Activated gamma-delta T cell (primary cell): Measurements from ENCODE around the gene MAP1B.

Experiments used
- DNase-seq: peaks from one replicate; lab custom pipeline; 2025; lab: John Stamatoyannopoulos, UW

MAP1B gene

DNA sequence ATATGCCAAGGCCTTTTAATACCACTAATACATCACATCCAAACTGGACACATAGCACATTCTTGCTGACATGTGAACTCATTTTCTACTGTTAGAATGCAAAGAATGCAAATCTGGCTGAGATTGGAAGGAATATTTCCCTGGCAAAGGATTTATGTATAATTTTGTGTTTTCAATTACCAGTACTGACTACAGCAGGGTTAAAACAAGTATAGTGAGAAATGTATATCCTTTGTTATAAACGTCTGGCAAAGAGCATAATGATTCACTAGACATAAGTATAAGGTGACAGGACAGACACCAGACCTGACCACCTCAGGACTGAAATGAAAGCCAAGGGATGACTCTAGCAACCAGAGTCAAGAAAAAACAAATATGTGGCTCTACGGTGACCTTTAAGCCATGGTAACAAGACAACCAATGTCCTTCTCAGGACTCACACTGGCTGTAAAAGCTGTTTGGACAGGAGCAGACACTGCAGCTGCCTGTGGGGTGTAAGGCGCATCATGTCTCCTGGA, 117.7 kb downstream of the MAP1B start:
- DNase-seq, result no peak

DNA sequence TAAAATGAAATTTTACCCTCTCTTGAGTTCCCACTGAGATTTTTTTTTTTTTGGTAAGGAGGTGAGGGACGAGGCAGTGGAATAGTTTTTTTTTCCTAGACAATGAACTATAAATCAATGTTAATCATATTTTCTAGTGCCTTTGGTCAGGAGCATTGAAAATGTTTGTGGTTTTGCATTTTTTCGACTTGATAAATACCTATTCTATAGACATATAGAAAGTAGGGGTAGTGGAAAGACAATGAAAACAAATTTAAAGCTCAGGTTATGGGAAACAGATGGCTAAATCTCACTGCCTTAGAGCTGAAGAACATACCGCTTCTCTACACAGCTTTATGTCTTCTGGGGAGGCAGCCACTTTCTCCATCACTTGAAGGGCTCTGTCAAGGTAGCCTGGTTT, 118.5 kb downstream of the MAP1B start:
- no peak for DNase-seq

DNA sequence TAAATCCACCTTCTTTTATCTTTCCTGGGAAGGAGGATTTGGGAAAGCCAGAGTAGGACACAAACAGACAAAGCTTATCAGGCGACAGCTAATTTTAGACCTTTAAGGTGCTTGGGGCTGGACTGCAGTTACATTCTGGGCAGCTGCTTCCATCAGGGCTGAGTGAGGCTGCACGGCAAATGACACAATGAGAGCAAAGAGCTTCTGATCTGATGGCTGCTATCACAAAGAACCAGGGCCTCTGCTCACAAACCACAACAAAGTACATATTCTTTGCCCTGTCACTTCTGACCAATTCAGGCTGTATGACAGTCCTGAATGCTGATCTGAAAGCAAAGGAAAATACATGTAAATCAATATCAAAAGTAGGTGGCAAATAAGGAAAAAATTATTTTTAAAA, 119.7 kb downstream of the MAP1B start:
- DNase-seq, result no peak

DNA sequence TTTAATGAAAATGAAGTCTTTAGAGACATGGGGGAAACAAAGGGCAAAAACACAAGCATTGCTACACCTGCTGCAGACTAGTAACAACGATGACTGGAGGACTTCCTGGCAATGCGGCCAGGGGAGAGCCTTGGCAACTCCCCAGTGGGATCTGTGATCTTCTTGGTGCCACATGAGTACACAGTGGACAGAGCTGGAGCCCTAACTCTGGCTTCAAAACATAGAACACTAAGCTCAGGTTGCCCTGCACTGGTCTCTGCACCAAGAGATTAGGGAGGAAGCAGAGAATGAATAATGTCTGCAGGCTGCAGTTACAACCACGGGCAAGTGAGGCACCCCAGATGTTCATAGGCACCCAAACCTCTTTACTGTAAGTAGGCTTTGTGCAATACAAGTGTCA, 121.7 kb downstream of the MAP1B start:
- DNase-seq, result no peak

DNA sequence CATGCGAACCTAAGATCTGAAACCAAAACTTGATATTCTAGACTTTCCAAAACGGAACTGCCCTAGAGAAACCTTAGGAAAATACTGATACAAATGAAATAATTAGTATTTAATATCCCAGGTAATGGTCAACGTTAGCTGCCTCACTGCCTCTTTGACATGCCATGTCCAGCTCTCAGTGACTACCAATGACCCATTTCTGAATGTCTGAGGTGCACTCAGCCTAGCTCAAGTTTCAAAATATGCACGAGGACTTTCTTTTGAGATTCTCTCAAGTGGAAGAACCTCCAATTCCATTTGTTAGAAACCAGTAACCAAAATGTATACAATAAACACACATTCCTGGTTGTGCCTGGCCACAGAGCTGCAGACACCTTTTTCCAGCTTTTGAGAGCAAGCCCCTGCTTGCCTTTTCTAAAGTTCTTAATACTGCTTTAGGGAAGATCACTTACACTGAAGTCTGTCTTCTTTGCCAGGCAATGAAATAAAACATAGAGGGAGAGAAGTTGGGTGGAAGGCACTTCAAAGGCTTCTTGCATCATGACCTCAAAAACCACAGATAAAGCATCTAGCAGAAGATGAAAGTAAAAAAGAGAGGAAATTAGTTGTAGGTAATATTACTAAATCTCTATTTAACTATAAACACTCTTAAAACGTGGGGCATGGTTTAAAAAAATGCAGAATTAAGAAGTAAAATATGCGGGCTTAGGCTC, 124.9 kb downstream of the MAP1B start:
- DNase-seq, result no peak

DNA sequence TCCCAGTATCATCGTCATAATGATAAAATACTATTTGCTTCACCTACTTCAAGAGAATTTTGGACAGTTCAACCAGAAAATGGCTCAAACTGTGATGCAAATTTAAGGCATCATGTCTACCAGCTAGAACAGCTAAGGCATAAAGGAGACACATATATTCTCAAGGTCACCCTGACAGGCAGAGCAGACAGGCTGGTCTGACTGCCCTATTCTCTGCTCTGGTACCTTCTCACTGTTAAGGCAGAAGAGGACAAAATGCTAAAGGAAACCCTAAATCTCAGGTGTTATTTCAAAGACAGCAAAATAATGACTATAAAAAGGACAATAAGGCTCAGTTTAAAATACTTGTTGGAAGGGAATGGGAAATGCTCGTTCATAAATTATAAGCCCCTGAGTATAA, 125.6 kb downstream of the MAP1B start:
- no peak for DNase-seq

- DNase-seq, result no peak
Measured at GRCh38 chr5:72233835-72234234, 126.6 kb downstream of the MAP1B start.

- DNase-seq, result no peak
Measured at GRCh38 chr5:72234265-72234700, 127.0 kb downstream of the MAP1B start.

GRCh38 chr5:72234868-72235267, 127.6 kb downstream of the MAP1B start:
- DNase-seq, result no peak

GRCh38 chr5:72235725-72236124, 128.4 kb downstream of the MAP1B start:
- no peak for DNase-seq

DNA sequence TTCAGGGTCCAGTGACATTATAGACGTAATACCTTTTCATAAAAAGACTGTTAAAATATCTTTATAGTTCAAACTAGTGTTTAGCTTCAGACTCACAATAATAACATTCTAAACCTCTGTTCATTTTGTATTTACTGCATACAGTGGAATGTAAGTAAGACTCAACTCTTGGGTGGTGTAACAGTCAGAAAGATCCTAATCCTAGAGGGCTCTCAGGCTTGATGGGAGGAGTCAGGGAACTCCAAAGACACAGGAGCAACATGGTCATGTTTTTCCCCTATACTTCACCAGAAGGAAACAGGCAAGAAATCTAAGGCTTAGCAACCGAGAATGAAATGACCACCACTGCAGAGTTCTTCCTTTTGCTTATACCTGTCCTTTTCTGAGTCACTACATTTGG, 130.1 kb downstream of the MAP1B start:
- no peak for DNase-seq

DNA sequence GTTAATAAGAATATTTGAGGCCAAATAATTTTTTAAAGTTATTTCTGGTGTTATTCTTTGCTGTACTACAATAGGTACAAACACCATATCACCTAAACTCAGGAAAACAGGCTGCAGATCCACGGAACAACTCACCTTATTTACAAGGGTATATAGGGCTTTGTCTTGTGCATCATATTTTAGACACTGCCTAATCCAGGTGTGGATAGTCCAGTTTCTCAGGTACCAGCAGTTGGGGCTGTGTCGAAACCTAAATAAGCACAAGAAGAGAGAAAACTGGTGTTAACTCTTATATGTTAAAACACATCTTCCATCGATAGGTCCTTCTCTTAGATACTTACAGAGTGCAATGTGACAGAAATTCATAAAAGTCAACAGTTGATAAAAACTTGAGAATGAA, 130.6 kb downstream of the MAP1B start:
- DNase-seq, result no peak

DNA sequence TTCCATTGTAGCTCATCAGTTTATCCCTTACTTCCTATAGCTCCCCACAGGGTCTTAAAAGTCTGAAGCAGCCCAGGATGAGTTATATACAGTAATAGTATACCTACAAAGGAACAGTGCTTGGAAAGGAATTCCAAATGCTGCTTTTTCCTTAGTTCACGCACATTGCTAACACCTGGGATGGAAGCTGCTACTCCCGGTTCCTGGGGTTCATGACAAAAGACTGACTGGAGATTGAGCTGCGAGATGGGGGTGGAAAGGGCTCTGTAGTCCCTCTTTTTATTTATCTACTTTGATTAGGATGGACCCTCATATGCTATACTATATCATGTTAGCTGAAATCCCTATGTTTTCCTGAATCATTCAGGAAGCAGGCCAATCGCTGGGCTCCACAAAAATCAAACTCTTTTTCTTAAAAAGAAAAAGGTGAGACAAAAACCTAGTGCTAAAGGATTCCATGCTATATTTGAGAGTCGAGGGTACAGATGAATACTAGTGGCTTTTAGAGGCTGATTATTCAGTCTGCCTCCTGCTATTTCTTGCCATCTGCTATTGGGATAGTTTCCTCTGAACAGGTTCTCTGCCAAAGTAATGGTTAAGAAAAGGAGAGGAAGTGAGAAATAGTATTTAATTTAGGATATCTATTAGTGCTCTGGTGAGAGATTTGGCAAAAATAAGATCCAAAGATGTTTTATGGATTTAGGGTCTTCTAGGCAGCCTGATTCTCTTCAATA, 131.6 kb downstream of the MAP1B start:
- no peak for DNase-seq

DNA sequence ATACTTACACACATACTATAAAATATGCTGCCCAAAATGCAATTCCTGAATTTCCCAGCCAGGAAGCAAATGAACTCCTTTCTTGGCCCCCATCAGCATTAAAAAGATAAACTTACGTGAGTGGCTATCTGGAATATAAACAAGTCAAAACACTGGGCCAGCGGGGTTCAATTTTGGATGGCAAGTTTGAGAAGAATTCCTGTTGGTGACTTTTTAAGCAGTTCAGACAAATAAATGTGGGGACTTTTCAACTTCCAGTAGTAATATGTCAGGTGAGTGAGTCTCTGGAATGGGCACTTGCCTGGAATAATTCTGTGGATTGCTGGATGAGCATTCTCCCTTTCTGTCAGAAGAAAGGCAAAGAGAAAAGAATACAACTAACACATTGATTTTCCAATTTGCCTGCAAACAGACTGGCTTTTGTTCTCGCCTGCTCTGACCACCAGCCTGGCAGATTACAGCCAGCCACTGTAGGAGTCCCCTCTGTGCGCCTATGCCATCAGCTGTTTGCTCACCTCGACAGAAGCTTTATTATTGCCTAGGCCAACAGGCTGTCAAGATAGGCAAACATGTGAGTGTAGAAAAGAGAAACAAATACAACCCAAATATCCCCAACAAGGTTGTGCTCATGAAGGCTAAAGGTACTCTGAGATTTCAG, 134.2 kb downstream of the MAP1B start:
- DNase-seq, result no peak

DNA sequence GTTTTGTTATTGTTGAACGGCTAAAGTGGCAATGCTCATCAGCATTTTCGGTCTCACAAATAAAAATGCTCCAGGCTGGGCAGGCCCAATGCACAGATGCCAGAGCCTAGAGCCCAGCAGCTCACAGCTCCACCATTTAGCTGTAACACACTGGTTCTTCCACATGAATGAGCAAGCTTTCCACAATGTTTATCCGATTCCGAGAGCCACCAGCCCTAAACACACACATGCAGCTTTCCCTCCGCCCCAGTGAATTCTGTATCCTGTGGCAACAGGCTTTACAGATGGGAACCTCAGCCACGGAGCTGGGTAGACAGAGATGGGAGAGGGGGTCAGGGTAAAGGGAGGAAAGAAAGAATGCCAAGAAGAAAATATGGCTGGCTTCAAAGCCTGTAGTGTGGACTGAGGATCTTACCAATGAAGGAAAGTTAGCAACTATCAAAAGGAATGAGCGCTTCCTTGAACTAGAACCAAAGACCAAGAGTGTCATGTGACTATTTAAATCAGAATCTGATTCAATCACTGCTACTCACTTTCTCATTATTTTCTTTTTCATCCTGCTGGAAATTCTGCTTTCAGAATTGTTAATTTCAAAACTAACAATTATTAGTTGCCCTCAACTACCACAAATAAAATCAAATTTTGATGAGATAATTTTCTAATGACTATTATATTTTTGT, 135.7 kb downstream of the MAP1B start:
- no peak for DNase-seq

DNA sequence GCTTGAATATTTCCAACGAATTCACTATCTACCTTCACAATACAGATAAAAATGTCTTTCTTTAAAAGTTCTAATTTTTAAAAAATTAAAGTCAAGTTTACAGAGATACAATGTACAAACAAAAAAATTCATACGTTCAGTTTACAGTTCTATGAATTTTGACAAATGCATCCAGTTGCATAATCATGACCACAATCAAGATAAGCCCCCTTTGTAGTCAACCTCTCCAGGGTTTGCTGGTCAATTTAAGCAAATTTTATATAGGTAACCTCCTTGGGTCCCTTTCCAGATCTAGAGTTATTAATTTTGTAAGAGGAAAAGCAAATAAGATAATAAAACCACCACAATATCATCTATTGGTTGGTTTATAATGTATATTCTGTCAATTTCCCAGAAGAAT, 136.4 kb downstream of the MAP1B start:
- DNase-seq, result no peak

- DNase-seq, result no peak
Measured at GRCh38 chr5:72244862-72245371, 137.6 kb downstream of the MAP1B start.

DNA sequence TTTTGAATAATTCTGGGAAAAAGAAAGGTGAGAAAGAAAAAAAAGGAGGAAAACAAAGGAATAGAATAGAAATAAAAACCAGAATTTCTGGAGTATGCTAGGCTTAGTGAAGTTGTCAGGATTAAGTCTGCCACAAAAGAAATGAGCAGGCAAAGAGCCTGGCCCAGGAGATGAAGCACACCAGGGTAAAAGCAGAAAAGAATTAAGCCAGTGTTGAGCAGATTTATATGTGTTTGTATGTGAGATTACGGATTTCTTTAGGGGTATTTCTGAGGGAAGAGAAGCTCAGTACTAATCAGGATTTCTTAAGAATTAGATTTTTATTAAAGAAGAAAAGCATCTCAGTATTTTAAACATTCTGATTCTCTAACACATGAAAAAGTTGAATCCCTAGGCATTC, 138.3 kb downstream of the MAP1B start:
- DNase-seq, result no peak

DNA sequence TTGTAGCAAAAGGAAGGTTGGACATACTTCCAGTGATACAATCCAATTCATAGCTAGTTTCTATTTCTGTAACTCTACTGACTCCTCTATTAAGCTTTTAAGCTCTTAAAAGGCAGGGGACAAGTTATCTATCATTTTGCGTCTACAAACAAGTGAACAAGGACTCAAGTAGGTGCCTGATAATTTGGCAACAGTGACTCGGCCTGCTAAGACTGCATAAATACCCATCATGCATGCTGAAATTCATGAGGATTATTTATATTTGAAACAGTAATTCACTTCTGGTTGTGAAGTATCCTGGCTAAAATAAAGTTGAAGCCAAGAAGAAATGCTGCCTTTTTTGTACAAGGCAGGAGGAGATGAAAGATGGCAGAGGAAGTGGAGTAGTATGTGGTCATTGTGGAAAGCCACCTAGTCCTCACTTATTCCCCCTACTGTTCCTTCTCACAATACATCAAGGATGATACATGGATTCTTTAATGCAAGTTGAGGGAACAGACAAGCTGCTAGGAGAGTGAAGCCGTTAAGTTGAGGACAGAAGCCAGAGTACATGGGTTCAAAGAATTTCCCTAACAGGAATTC, 138.8 kb downstream of the MAP1B start:
- no peak for DNase-seq

GRCh38 chr5:72246954-72247442, 139.7 kb downstream of the MAP1B start:
- DNase-seq, result no peak

DNA sequence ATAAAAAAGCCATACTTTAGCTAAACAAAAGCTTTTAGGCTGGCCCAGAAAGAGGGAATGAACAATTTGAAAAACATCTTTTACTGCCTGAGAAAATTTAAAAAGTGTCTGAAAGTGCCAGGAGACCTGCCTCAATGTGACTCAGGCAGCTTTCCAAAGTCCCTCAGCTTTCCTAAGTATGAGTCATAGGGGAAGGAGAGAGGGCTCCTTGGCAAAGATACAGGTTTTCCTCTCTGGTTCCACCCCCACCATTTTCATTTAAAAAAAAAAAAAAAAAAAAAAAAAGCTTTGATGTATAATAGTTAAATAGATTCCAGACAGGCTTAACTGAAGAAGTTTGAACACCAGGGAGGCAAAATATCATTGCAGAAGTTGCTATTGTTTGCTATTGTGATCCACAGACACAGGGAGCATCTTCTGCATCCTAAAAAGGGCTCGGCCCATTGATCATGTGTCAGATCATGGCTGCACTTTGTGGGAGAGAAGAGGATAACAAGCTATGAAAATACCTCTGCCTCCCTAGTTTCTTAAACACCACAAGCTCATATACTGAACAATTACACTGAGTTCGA, 141.2 kb downstream of the MAP1B start:
- DNase-seq, result no peak
